ENCODE results near the gene SCAI.

- TF ChIP-seq POLR2AphosphoS5 (IDR thresholded peaks at IDR 0.05) = no peak
- TF ChIP-seq CTCF (IDR thresholded peaks at IDR 0.05) = no peak
Observed at GRCh38 chr9:125172031-125172755, 28.9 kb upstream of the SCAI start.
